Liver (tissue), 9 donors: ENCODE measurements around the gene ATM. TPM values are rescaled to one million over a fixed set of nuclear protein-coding genes. Genes with fewer than 3 reads are reported as not detected.

ENCODE experiments used
- DNase-seq: peaks from one replicate; pipeline ENCODE4 v3.0.0-alpha.2; 2017; ENCODE audit warnings: low spot score
- H3K27ac ChIP-seq, 2 donors: one replicate each; pipeline ENCODE4 v1.7.0; 2013; ENCODE audit warnings: inconsistent platforms in 2 of 2, low read length in 2 of 2, control low read depth in 1 of 2, low read depth in 1 of 2, mild to moderate bottlenecking in 1 of 2
- H3K27me3 ChIP-seq, 4 donors: one replicate each; pipeline versions ENCODE4 v1.6.1 to v1.7.0; 2013; ENCODE audit warnings: low read length in 3 of 4, inconsistent platforms in 1 of 4, mild to moderate bottlenecking in 1 of 4, moderate library complexity in 1 of 4; ENCODE audit not compliant: control insufficient read depth in 4 of 4, insufficient read depth in 4 of 4
- H3K36me3 ChIP-seq, 4 donors: one replicate each; pipeline versions ENCODE4 v1.6.1 to v1.7.0; 2013; ENCODE audit warnings: low read length in 3 of 4, mild to moderate bottlenecking in 3 of 4, low read depth in 1 of 4, moderate library complexity in 1 of 4; ENCODE audit not compliant: control insufficient read depth in 4 of 4, insufficient read depth in 3 of 4
- H3K4me1 ChIP-seq, 4 donors: one replicate each; pipeline versions ENCODE4 v1.6.1 to v1.7.0; 2013; ENCODE audit warnings: low read length in 3 of 4, mild to moderate bottlenecking in 3 of 4, moderate library complexity in 1 of 4; ENCODE audit not compliant: control insufficient read depth in 4 of 4, insufficient read depth in 4 of 4
- H3K4me3 ChIP-seq, 3 donors: one replicate each; pipeline versions ENCODE4 v1.6.1 to v1.7.0; 2013; ENCODE audit warnings: low read length in 3 of 3, control low read depth in 1 of 3, low read depth in 1 of 3, mild to moderate bottlenecking in 1 of 3
- H3K9ac ChIP-seq, 2 donors: one replicate each; pipeline ENCODE4 v1.7.0; 2013; ENCODE audit warnings: low read length in 2 of 2, mild to moderate bottlenecking in 2 of 2, moderate library complexity in 2 of 2, control low read depth in 1 of 2, low read depth in 1 of 2
- H3K9me3 ChIP-seq, 4 donors: one replicate each; pipeline versions ENCODE4 v1.6.1 to v1.7.0; 2013; ENCODE audit warnings: low read length in 3 of 4; ENCODE audit not compliant: control insufficient read depth in 4 of 4
- ATF3 ChIP-seq: IDR thresholded peaks from 2 replicates; pipeline ENCODE4 v1.6.1; 2016; ENCODE audit warnings: antibody characterized with exemption
- CTCF ChIP-seq: fragments of 150-350 bp; IDR thresholded peaks from 2 replicates; pipeline ENCODE4 v1.5.1; 2017; ENCODE audit warnings: improper control_type of control experiment, low read depth, low read length; ENCODE audit not compliant: missing input control
- FOXA1 ChIP-seq: IDR thresholded peaks from 2 replicates; pipeline ENCODE4 v1.6.1; 2016; ENCODE audit warnings: antibody characterized with exemption
- FOXA2 ChIP-seq: IDR thresholded peaks from 2 replicates; pipeline ENCODE4 v1.6.1; 2016; ENCODE audit warnings: antibody characterized with exemption
- GABPA ChIP-seq, 2 donors: IDR thresholded peaks in 1 of 2; conservative IDR thresholded peaks in 1 of 2; 2 replicates each; pipeline ENCODE4 v1.6.1; 2016; ENCODE audit warnings: antibody characterized with exemption in 2 of 2, mild to moderate bottlenecking in 1 of 2, moderate library complexity in 1 of 2
- HNF4A ChIP-seq, 2 donors: conservative IDR thresholded peaks; 2 replicates each; pipeline ENCODE4 v1.6.1; 2016; ENCODE audit warnings: antibody characterized with exemption in 2 of 2, mild to moderate bottlenecking in 2 of 2
- HNF4G ChIP-seq: IDR thresholded peaks from 2 replicates; pipeline ENCODE4 v1.6.1; 2016; ENCODE audit warnings: antibody characterized with exemption
- JUND ChIP-seq, 2 donors: IDR thresholded peaks; 2 replicates each; pipeline ENCODE4 v1.6.1; 2016; ENCODE audit warnings: antibody characterized with exemption in 2 of 2
- MAX ChIP-seq: IDR thresholded peaks from 2 replicates; pipeline ENCODE4 v1.6.1; 2016; ENCODE audit warnings: antibody characterized with exemption
- NR2F2 ChIP-seq: IDR thresholded peaks from 2 replicates; pipeline ENCODE4 v1.6.1; 2016; ENCODE audit warnings: antibody characterized with exemption
- RAD21 ChIP-seq, 2 donors: IDR thresholded peaks; 2 replicates each; pipeline ENCODE4 v1.6.1; 2016; ENCODE audit warnings: antibody characterized with exemption in 2 of 2, mild to moderate bottlenecking in 2 of 2
- RXRA ChIP-seq, 2 donors: IDR thresholded peaks; 2 replicates each; pipeline ENCODE4 v1.6.1; 2017 to 2018; ENCODE audit warnings: antibody characterized with exemption in 2 of 2, mild to moderate bottlenecking in 1 of 2
- SP1 ChIP-seq: IDR thresholded peaks from 2 replicates; pipeline ENCODE4 v1.6.1; 2018; ENCODE audit warnings: antibody characterized with exemption, mild to moderate bottlenecking
- TAF1 ChIP-seq: conservative IDR thresholded peaks from 2 replicates; pipeline ENCODE4 v1.6.1; 2016; ENCODE audit warnings: antibody characterized with exemption, mild to moderate bottlenecking
- YY1 ChIP-seq: IDR thresholded peaks from 2 replicates; pipeline ENCODE4 v1.6.1; 2016; ENCODE audit warnings: antibody characterized with exemption, mild to moderate bottlenecking
- ZBTB33 ChIP-seq: IDR thresholded peaks from 2 replicates; pipeline ENCODE4 v1.6.1; 2016; ENCODE audit warnings: antibody characterized with exemption
- WGBS: extraction: QIAGEN DNeasy Blood & Tissue Kit; methylation state at CpG from one replicate; pipeline ENCODE4 v1.1.7; 2013; 5-methylcytosine and 5-hydroxymethylcytosine counted together
- polyA plus RNA-seq, 2 donors: library from polyadenylated mRNA; stranded (reverse) in 1 of 2; unstranded in 1 of 2; fragments of 200-250 nt in 1 of 2; fragments of >200 nt in 1 of 2; fragmentation: Nextera tagmentation in 1 of 2; extraction: Ambion mirVana in 1 of 2; gene quantifications; one replicate each; pipeline versions ENCODE4 v1.2.1 to v1.2.3, GENCODE V29; 2013 to 2015
- total RNA-seq, 2 donors: library from RNA; depleted of rRNA; stranded (reverse); fragments of >200 nt; gene quantifications; one replicate each; pipeline ENCODE4 v1.2.3, GENCODE V29; 2014
- donor health status: healthy.
- donor health status: healthy.
- donor health status: healthy.
- donor health status: healthy.
- donor health status: healthy.

The ATM gene
- total and polyA plus RNA-seq, 4 donors = 9.9 to 65.7 (median 20.9) TPM

DNA sequence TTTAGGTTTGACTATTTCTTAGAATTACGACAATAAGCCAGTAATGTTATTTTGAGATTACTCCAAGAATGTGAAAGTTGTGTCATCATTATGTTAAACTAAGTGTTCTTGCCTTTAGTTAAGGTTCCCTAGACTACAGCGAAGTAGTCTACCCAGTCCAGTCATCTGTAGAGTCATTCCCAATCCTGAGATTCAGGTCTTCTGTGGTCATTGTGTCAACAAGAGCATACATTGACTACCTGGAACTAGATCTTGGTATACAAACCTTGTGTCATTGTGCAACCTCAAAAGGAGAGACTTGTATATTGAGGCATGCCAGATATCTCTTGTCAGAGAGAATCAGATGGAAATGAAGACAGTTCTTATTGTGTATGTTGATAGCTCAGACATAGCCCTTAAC is 115.9 kb downstream of the ATM start (continued):
- TF ChIP-seq FOXA1 (no peak), CTCF (no peak), HNF4A (conservative IDR thresholded peaks at IDR 0.05) (no peak), HNF4G (no peak), GABPA (IDR thresholded peaks at IDR 0.05 in 1 of 2, conservative IDR thresholded peaks at IDR 0.05 in 1 of 2) (no peak)

- no peak for DNase-seq
- Histone ChIP-seq H3K9me3 (no peaks in the 10 kb centered on the region), H3K36me3 (peaks cover 2 to 20% (median 8%) of the 10 kb centered on the region in 4 donors), H3K4me3 (no peak overlapping the region), H3K27ac (no peak overlapping the region), H3K9ac (no peak overlapping the region), H3K4me1 (no peaks in the 10 kb centered on the region), H3K27me3 (no peaks in the 10 kb centered on the region)
- TF ChIP-seq FOXA1 (no peak), YY1 (no peak), CTCF (no peak), SP1 (no peak), ATF3 (peak; percentile 89), FOXA2 (no peak), JUND (IDR thresholded peaks at IDR 0.05) (peak; percentile 96 to 98), RXRA (IDR thresholded peaks at IDR 0.05) (no peak), TAF1 (no peak), ZBTB33 (no peak), HNF4A (conservative IDR thresholded peaks at IDR 0.05) (peak in 1 of 2 donors; percentile 4), NR2F2 (no peak), GABPA (IDR thresholded peaks at IDR 0.05 in 1 of 2, conservative IDR thresholded peaks at IDR 0.05 in 1 of 2) (no peak)
- WGBS = 100% methylated on average over 1 of the region's 1 CpG
These were observed 118.1 kb downstream of the ATM start for GRCh38 chr11:108340973-108341372.

DNA sequence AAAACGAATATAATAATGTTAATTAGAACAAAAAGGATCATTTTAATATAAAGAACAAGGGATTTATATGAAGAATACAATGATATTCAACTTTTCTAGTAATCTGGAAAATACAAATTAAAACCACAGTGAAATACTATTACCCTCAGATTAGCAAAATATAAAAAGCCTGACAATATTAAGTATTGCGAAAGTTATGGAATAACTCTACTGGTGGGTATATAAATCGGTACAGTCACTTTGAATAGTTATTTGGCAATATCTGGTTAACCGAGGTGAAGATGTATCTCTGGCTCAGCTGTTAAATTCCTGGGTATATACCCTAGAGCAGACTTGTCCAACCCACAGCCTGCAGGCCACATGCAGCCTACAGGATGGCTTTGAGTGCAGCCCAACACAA is 118.8 kb downstream of the ATM start:
- TF ChIP-seq RAD21 (IDR thresholded peaks at IDR 0.05) = no peak
- no peak for TF ChIP-seq YY1
- TF ChIP-seq NR2F2 = no peak
- no peak for TF ChIP-seq MAX
- TF ChIP-seq FOXA1 = no peak
- TF ChIP-seq ZBTB33 = no peak
- TF ChIP-seq HNF4A (conservative IDR thresholded peaks at IDR 0.05) = no peak
- no peak for TF ChIP-seq HNF4G
- no peak for TF ChIP-seq SP1
- Histone ChIP-seq H3K9me3 (no peaks in the 10 kb centered on the region), H3K4me1 (peaks cover 0 to 3% (median 0%) of the 10 kb centered on the region in 4 donors), H3K9ac (no peak overlapping the region), H3K4me3 (no peak overlapping the region), H3K27ac (no peak overlapping the region), H3K27me3 (no peaks in the 10 kb centered on the region), H3K36me3 (peaks cover under 1 to 14% (median 3%) of the 10 kb centered on the region in 4 donors)
- 95% methylated on average over 4 of the region's 4 CpGs for WGBS
- no peak for DNase-seq
